Muscle of arm (tissue), 12 donors: ENCODE results near the gene RRP1B. TPM values are rescaled to one million over a fixed set of nuclear protein-coding genes. Genes with fewer than 3 reads are reported as not detected.

Source experiments
- DNase-seq: peaks from one replicate; pipeline ENCODE4 v3.0.0-alpha.2; 2013
- polyA plus RNA-seq, 12 donors: library from polyadenylated mRNA; unstranded; fragments of 120-200 nt; gene quantifications; one replicate each; pipeline ENCODE4 v1.2.1, GENCODE V29; 2013; ENCODE audit not compliant: insufficient read length in 12 of 12

Gene RRP1B
- polyA plus RNA-seq, 12 donors, result 21.4 to 29.3 (median 25.0) TPM; not detected in 1

DNA sequence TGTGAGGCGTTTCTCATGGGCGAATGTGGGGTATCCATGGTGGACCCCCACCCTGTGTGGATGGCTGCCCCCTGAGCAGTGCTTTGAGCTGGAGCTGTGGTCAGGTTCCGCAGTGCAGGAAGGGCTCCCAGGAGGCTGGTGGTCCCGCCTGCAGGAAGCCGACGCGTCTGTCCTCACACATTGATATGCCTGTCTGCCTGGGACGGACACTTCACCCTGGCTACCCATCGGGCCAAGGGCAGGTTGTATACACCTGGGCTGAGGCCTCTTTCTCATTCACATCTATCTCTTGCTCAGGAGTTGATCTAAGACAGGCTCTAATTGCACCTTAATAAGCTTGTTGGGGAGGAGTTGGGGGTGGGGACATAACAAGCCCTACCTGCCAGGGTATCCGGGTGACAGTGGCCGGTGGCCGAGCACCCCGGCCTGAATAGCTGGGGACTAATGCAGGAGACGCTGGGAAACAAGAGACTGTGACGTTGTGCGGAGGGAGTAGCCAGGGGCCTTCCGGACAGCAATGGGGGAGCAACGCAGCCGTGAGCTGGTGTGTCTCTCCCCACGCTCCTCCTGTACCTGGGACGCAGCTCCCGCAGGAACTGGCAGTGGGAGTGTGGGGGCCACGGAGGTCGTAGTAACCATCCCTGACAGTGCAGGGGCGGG is 81.3 kb downstream of the RRP1B start:
- peak; percentile 60 for DNase-seq

DNA sequence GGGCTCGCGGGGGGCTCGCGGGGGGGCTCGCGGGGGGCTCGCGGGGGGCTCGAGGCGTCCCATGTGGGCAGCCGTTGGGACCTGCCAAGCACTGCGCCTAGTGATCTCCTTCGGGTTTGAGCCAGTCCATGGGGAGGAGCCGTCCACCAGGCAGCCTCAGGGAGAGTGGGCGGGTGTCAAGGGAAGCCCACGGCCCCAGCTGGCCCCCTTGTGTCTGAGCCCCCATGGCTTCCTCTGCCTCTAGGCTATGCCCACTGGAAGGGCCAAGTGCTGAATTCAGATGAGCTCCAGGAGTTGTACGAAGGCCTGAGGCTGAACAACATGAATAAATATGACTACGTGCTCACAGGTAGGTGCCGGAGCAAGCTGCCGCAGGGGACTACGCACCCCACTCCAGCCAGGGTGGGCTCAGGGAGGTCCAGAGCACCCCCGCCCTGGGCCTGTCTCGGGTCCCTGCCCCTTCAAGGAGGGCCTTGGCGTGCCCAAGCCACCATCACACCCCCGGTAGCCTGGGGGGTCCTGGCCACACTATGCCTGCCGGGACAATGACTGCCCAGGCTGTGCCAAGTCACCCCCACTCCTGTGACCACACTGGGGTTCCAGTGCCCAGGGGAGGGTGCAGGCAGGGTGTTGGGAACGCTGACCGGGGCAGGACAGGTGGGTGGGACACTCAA is 82.2 kb downstream of the RRP1B start:
- no peak for DNase-seq

DNA sequence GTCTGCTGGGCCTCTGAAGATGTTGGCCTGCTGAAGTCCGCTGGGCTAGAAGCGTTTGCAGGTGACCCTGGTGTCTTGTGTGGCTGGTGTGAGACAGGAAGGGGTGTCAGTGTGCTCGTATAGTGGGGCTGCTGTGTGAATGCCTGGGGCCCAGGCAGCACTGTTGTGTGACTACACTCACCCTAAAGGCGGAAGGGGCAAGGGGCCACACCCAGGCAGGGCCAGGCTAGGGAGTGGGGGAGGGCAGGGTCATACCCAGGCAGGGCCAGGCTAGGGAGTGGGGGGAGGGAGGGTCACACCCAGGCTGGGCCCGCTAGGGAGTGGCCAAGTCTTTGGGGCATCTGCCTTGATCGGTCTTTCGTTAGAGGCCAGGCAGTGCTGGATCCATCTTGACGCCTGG is 84.6 kb downstream of the RRP1B start:
- DNase-seq, result no peak

DNA sequence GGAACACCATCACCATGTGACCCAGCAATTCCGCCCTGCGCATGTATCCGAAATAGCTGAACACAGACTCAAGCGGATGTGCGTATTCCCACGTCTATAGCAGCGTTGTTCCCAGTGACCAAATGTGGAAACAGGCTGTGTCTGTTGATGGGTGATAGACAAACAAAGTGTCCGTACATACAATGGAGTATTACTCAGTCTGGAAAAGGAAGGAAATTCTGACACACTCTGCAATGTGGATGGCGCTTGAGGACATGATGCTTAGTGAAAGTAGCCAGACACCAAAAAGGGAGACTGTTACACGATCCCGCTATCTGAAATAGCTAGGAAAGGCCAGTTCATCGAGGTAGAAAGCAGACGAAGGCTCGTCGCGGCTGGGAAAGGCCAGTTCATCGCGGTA is 85.4 kb downstream of the RRP1B start:
- no peak for DNase-seq

Other genes starting within 250 kb of the RRP1B start
- 1 to 10 TPM in 11 of 12 donors, not detected in 1; 1.2 to 9.0 (median 2.6) TPM for gene SIK1, start 232.4 kb upstream of the RRP1B start, polyA plus RNA-seq
- gene HSF2BP, start 72 bp upstream of the RRP1B start, polyA plus RNA-seq, result 1 to 10 TPM in 1 of 12 donors, under 1 TPM in 9, not detected in 2; 0.20 to 1.5 (median 0.77) TPM
- 10 to 100 TPM in 11 of 12 donors, not detected in 1; 18.4 to 33.2 (median 25.0) TPM for gene PDXK, start 59.6 kb downstream of the RRP1B start, polyA plus RNA-seq
- gene CSTB, start 116.7 kb downstream of the RRP1B start, polyA plus RNA-seq, result 10 to 100 TPM in 11 of 12 donors, not detected in 1; 15.5 to 44.9 (median 20.9) TPM
- 10 to 100 TPM in 11 of 12 donors, not detected in 1; 14.4 to 32.8 (median 17.7) TPM for gene RRP1, start 130.0 kb downstream of the RRP1B start, polyA plus RNA-seq
- gene AGPAT3, start 205.7 kb downstream of the RRP1B start, polyA plus RNA-seq, result 10 to 100 TPM in 11 of 12 donors, not detected in 1; 24.1 to 37.3 (median 29.2) TPM